Astrocyte of the spinal cord (primary cell): Measurements from ENCODE around the gene SCMH1.

Experiments used
- DNase-seq: peaks from one replicate; pipeline ENCODE4 v3.0.0; 2011; ENCODE audit warnings: low read depth, low spot score
- H3K4me3 ChIP-seq: 2 replicates; pipeline ENCODE4 v1.5.1; 2011; ENCODE audit warnings: low read depth, mild to moderate bottlenecking, low read length, moderate library complexity
- CTCF ChIP-seq: IDR thresholded peaks from 2 replicates; pipeline ENCODE4 v1.5.1; 2012; ENCODE audit warnings: low read depth, mild to moderate bottlenecking, low read length, inconsistent platforms
- in situ Hi-C: cut with HindIII; loops from 2 replicates; pipeline ENCODE4 v1.10.0; 2017; ENCODE audit warnings: low sequenced_read_pairs

Gene SCMH1

DNA sequence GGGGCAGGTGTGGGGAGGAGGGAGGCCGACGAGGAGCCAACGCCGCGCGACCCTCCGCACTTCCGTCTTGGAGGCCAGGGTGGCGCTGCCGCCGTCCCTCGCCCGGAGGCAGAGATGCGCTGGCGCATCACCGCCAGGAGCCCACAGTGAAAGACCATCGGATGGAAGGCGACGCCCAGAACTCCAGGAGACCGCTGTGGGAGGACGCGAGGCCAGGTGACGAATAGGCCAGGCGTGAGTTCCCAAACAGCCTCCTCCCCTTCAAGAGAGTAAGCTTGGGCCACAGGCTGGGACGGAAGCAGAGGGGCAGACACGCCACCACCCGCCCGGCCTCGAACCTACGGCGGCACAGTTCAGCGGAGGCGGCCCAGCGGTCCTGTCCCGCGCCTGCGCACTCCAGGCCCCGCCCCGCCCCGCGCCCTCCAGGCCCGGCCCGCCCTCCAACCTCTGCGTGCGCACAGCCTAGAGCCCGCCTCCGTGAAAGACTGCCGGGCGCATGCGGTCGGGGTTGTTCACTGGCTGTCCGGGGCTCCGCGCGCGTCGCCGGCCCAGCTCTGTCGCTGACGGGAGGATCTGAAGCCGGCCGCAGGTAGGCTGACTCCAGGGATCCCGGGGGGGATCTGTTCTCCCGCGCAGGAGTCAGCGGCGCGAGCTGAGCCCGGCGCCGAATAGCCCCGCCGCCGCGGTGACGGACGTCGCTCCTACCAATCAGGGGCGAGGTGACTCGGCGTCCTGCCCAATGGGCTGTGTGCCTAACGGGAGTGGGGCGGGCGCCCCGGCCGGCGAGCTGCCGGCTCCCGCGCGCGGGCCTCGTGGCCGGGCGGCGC, 262.7 kb downstream of the SCMH1 start, which contains the start of gene CTPS1:
TSS of gene CTPS1 (plus strand) at position 456 of the 827 bp plus-strand sequence. CDS start 3,595 bp downstream, outside the sequence.
- DNase-seq: peak; percentile 95
- in situ Hi-C loops: no loop called here

GRCh38 chr1:40978886-40979240, 263.2 kb downstream of the SCMH1 start:
- H3K4me3 ChIP-seq: peak overlapping the region; percentile 64
- no peak for DNase-seq
- TF ChIP-seq CTCF: no peak
- in situ Hi-C loops: no loop called here

More for the DNA sequence above, 262.7 kb downstream of the SCMH1 start, which contains the start of gene CTPS1:
- peak; percentile 27 for TF ChIP-seq CTCF
- H3K4me3 ChIP-seq: peak within 1 kb of the TSS; percentile 64

- no peak for DNase-seq
- no peak for TF ChIP-seq CTCF
- H3K4me3 ChIP-seq: no peak overlapping the region
- in situ Hi-C loops: no loop called here
Measured at GRCh38 chr1:40977716-40978115, 264.4 kb downstream of the SCMH1 start.
